Measurements from ENCODE around the gene RELN. TPM values are rescaled to one million over a fixed set of nuclear protein-coding genes. Genes with fewer than 3 reads are reported as not detected.

Gene RELN
- total and polyA plus RNA-seq, 10 of the 15 experiments (the other 5 are each of a cell fraction or from before 2014, with no cell fraction given) = 0.11 to 0.21 TPM; not detected in 8

DNA sequence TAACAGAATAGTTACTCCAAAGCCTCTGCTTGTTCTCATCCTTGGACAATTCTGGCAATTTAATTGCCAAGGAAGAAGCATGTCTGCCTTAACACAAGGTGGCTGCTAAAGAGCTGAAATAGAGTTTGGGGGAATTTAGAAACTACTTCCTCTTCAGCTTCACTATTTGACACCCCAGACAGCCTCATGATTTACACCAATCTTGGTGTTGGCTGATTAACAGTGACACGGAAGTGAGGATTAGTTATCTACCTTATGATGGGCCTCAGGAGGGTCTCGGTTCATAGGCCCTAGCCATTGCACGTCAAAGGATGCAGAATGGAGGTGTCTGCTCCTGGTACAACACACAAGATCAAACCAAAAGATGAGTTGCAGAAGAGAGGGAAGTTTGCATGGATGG, 102.4 kb downstream of the RELN start (continued):
- TF ChIP-seq CREM (IDR thresholded peaks at IDR 0.05; ENCODE audit: low read depth) = no peak
- no peak for TF ChIP-seq BHLHE40 (IDR thresholded peaks at IDR 0.05; ENCODE audit: borderline replicate concordance in 1 of 2, low read depth in 2 of 2, low read length in 1 of 2)
- TF ChIP-seq HDAC2 (IDR thresholded peaks at IDR 0.05) = no peak
- TF ChIP-seq KDM1A (IDR thresholded peaks at IDR 0.05; ENCODE audit: borderline replicate concordance) = no peak
- TF ChIP-seq ASH2L (IDR thresholded peaks at IDR 0.05; ENCODE audit: borderline replicate concordance, low read depth) = no peak
- TF ChIP-seq CEBPB (IDR thresholded peaks at IDR 0.05; ENCODE audit: borderline replicate concordance in 1 of 2, low read depth in 2 of 2, low read length in 2 of 2) = no peak
- TF ChIP-seq RUNX3 (IDR thresholded peaks at IDR 0.05; ENCODE audit: low read length) = no peak
- no peak for TF ChIP-seq BMI1 (IDR thresholded peaks at IDR 0.05; ENCODE audit: borderline replicate concordance)
- no peak for TF ChIP-seq SIN3A (IDR thresholded peaks at IDR 0.05; ENCODE audit: low read depth, low read length)
- TF ChIP-seq, protein P1, sequence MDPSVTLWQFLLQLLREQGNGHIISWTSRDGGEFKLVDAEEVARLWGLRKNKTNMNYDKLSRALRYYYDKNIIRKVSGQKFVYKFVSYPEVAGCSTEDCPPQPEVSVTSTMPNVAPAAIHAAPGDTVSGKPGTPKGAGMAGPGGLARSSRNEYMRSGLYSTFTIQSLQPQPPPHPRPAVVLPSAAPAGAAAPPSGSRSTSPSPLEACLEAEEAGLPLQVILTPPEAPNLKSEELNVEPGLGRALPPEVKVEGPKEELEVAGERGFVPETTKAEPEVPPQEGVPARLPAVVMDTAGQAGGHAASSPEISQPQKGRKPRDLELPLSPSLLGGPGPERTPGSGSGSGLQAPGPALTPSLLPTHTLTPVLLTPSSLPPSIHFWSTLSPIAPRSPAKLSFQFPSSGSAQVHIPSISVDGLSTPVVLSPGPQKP (IDR thresholded peaks at IDR 0.05; ENCODE audit: low read depth, low read length) = no peak
- no peak for TF ChIP-seq SUZ12 (IDR thresholded peaks at IDR 0.05; ENCODE audit: unreplicated experiment)
- TF ChIP-seq, protein P2, sequence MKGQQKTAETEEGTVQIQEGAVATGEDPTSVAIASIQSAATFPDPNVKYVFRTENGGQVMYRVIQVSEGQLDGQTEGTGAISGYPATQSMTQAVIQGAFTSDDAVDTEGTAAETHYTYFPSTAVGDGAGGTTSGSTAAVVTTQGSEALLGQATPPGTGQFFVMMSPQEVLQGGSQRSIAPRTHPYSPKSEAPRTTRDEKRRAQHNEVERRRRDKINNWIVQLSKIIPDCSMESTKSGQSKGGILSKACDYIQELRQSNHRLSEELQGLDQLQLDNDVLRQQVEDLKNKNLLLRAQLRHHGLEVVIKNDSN (IDR thresholded peaks at IDR 0.05; ENCODE audit: borderline replicate concordance, extremely low read length, insufficient read depth, low read depth, low read length) = no peak
- TF ChIP-seq RCOR1 (conservative IDR thresholded peaks at IDR 0.05; ENCODE audit: low read depth, low read length) = no peak
- TF ChIP-seq SMC3 (IDR thresholded peaks at IDR 0.05; ENCODE audit: borderline replicate concordance, low read length) = no peak

Data from GM12878 (cell line).